ENCODE results near the gene ARL6IP4.

DNA sequence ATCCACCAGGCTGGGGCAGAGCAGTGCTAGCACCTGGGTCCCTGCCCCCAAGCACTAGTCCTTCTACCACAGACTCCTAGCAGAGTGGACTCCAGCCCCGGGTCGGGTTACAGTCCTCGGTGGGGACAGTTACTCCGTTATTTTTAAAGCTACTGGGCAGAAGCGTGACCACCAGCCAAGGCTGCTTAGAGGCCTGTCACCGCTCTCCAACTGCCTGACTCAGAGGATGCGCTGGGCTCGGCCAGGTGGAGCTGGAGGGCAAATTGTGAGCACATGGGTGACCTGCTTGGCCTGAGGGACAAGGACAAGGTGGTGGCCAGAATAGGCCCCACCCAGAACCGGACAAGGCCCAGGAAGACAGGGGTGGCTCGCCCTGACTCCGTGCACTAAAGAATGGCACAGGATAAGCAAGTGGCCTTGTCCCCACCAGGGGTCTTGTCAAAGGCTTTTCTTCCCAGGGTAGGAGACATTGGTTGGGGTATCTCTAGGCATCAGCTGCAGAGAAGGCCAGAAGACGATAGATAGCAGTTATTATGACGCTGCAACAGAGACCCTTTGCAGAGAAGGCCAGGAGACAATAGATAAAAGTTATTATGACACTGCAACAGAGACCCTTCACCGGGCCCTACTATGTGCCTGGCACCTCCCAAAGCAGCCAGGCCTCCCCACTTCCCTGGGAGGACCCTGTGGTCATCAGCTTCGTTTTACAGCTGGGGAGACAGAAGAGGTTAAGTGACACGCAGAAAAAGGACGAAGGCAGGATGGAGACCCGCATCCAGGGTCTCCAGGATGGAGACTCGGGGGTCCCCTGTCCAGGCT, 15.8 kb upstream of the ARL6IP4 start:
- TF ChIP-seq, protein P1, sequence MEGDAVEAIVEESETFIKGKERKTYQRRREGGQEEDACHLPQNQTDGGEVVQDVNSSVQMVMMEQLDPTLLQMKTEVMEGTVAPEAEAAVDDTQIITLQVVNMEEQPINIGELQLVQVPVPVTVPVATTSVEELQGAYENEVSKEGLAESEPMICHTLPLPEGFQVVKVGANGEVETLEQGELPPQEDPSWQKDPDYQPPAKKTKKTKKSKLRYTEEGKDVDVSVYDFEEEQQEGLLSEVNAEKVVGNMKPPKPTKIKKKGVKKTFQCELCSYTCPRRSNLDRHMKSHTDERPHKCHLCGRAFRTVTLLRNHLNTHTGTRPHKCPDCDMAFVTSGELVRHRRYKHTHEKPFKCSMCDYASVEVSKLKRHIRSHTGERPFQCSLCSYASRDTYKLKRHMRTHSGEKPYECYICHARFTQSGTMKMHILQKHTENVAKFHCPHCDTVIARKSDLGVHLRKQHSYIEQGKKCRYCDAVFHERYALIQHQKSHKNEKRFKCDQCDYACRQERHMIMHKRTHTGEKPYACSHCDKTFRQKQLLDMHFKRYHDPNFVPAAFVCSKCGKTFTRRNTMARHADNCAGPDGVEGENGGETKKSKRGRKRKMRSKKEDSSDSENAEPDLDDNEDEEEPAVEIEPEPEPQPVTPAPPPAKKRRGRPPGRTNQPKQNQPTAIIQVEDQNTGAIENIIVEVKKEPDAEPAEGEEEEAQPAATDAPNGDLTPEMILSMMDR (IDR thresholded peaks at IDR 0.05): no peak
- TF ChIP-seq ZFX (IDR thresholded peaks at IDR 0.05; ENCODE audit: borderline replicate concordance): no peak
